Embryonic facial prominence (tissue), 1 donor: ENCODE measurements around the gene RANBP17.

Experiments
- DNase-seq: peaks from one replicate; pipeline ENCODE4 v3.0.0-alpha.2; 2016; ENCODE audit errors: extremely low spot score

RANBP17 gene

GRCh38 chr5:171249460-171249859 is 387.6 kb downstream of the RANBP17 start:
- no peak for DNase-seq

GRCh38 chr5:171250738-171251137 is 388.9 kb downstream of the RANBP17 start:
- no peak for DNase-seq

- DNase-seq = no peak
These were observed 389.7 kb downstream of the RANBP17 start for GRCh38 chr5:171251519-171251918.

GRCh38 chr5:171252674-171253073 is 390.9 kb downstream of the RANBP17 start:
- DNase-seq = no peak

- DNase-seq = no peak
These were observed 397.1 kb downstream of the RANBP17 start for GRCh38 chr5:171258737-171259415.

GRCh38 chr5:171261361-171261760 is 399.5 kb downstream of the RANBP17 start:
- no peak for DNase-seq

GRCh38 chr5:171261904-171262303 is 400.1 kb downstream of the RANBP17 start:
- no peak for DNase-seq

GRCh38 chr5:171263181-171263580 is 401.4 kb downstream of the RANBP17 start:
- DNase-seq = no peak

GRCh38 chr5:171264843-171265242 is 403.0 kb downstream of the RANBP17 start:
- DNase-seq = no peak

- no peak for DNase-seq
These were observed 407.1 kb downstream of the RANBP17 start for GRCh38 chr5:171268700-171269620.

GRCh38 chr5:171269717-171270116 is 407.9 kb downstream of the RANBP17 start:
- DNase-seq = no peak

- no peak for DNase-seq
These were observed 408.3 kb downstream of the RANBP17 start for GRCh38 chr5:171270136-171270535.

GRCh38 chr5:171271798-171272197 is 410.0 kb downstream of the RANBP17 start:
- no peak for DNase-seq

GRCh38 chr5:171272996-171273970 is 411.5 kb downstream of the RANBP17 start:
- no peak for DNase-seq

GRCh38 chr5:171275841-171276544 is 414.2 kb downstream of the RANBP17 start:
- DNase-seq = no peak

- DNase-seq = no peak
These were observed 421.9 kb downstream of the RANBP17 start for GRCh38 chr5:171283753-171284152.

- no peak for DNase-seq
These were observed 423.6 kb downstream of the RANBP17 start for GRCh38 chr5:171285465-171285864.

- DNase-seq = no peak
These were observed 426.2 kb downstream of the RANBP17 start for GRCh38 chr5:171288066-171288465.

GRCh38 chr5:171291371-171291770 is 429.6 kb downstream of the RANBP17 start:
- no peak for DNase-seq

GRCh38 chr5:171295299-171295698 is 433.5 kb downstream of the RANBP17 start:
- DNase-seq = no peak

- no peak for DNase-seq
These were observed 434.0 kb downstream of the RANBP17 start for GRCh38 chr5:171295801-171296200.
